Type B pancreatic cell (in vitro differentiated cells): Measurements from ENCODE around the gene ANKRD11. TPM values are rescaled to one million over a fixed set of nuclear protein-coding genes. Genes with fewer than 3 reads are reported as not detected.

Source experiments
- DNase-seq: peaks from one replicate; pipeline ENCODE4 v3.0.0; 2021; ENCODE audit warnings: mixed read lengths; ENCODE audit not compliant: unreplicated experiment; ENCODE audit errors: extremely low spot score
- H3K27ac Mint-ChIP-seq: 2 replicates; pipeline ENCODE4 v1.8.0; 2021; ENCODE audit warnings: mild to moderate bottlenecking, mixed read lengths
- H3K27me3 Mint-ChIP-seq: 2 replicates; pipeline ENCODE4 v1.8.0; 2021; ENCODE audit warnings: mixed read lengths
- H3K36me3 Mint-ChIP-seq: 2 replicates; pipeline ENCODE4 v1.8.0; 2021; ENCODE audit warnings: mixed read lengths
- H3K4me1 Mint-ChIP-seq: one replicate; pipeline ENCODE4 v1.8.0; 2021; ENCODE audit warnings: mixed read lengths; ENCODE audit not compliant: unreplicated experiment
- H3K4me3 Mint-ChIP-seq: 2 replicates; pipeline ENCODE4 v1.8.0; 2021; ENCODE audit warnings: mild to moderate bottlenecking, mixed read lengths
- H3K9me3 Mint-ChIP-seq: 2 replicates; pipeline ENCODE4 v1.8.0; 2021; ENCODE audit warnings: mixed read lengths
- total RNA-seq: library from RNA; stranded (reverse); gene quantifications from 2 replicates; pipeline ENCODE4 v1.2.1, GENCODE V29; 2021; ENCODE audit warnings: low replicate concordance
- TF ChIP-seq, protein P1 (sequence below): fragments of 200-600 bp; sonication (generic); conservative IDR thresholded peaks from 2 replicates; pipeline ENCODE4 v1.5.0; 2021; ENCODE audit warnings: antibody characterized with exemption, mild to moderate bottlenecking

ANKRD11 gene
- total RNA-seq, 1 donor from 2014 or later = 153 TPM

- H3K4me1 Mint-ChIP-seq = peaks cover 74% of the 10 kb centered on the region
- peak overlapping the region; percentile 77 for H3K4me3 Mint-ChIP-seq
- H3K9me3 Mint-ChIP-seq = no peaks in the 10 kb centered on the region
- H3K27me3 Mint-ChIP-seq = no peaks in the 10 kb centered on the region
- peak overlapping the region; percentile 98 for H3K27ac Mint-ChIP-seq
- H3K36me3 Mint-ChIP-seq = no peaks in the 10 kb centered on the region
- TF ChIP-seq, protein P1, sequence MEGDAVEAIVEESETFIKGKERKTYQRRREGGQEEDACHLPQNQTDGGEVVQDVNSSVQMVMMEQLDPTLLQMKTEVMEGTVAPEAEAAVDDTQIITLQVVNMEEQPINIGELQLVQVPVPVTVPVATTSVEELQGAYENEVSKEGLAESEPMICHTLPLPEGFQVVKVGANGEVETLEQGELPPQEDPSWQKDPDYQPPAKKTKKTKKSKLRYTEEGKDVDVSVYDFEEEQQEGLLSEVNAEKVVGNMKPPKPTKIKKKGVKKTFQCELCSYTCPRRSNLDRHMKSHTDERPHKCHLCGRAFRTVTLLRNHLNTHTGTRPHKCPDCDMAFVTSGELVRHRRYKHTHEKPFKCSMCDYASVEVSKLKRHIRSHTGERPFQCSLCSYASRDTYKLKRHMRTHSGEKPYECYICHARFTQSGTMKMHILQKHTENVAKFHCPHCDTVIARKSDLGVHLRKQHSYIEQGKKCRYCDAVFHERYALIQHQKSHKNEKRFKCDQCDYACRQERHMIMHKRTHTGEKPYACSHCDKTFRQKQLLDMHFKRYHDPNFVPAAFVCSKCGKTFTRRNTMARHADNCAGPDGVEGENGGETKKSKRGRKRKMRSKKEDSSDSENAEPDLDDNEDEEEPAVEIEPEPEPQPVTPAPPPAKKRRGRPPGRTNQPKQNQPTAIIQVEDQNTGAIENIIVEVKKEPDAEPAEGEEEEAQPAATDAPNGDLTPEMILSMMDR = no peak
- DNase-seq = no peak
Observed at GRCh38 chr16:89444151-89444723, 46.1 kb downstream of the ANKRD11 start.

- TF ChIP-seq, protein P1 = no peak
- no peaks in the 10 kb centered on the region for H3K27me3 Mint-ChIP-seq
- no peaks in the 10 kb centered on the region for H3K36me3 Mint-ChIP-seq
- DNase-seq = no peak
- H3K27ac Mint-ChIP-seq = peak overlapping the region; percentile 98
- H3K4me1 Mint-ChIP-seq = peaks cover 74% of the 10 kb centered on the region
- H3K4me3 Mint-ChIP-seq = peak overlapping the region; percentile 77
- H3K9me3 Mint-ChIP-seq = no peaks in the 10 kb centered on the region
Observed at GRCh38 chr16:89443727-89444084, 46.7 kb downstream of the ANKRD11 start.

DNA sequence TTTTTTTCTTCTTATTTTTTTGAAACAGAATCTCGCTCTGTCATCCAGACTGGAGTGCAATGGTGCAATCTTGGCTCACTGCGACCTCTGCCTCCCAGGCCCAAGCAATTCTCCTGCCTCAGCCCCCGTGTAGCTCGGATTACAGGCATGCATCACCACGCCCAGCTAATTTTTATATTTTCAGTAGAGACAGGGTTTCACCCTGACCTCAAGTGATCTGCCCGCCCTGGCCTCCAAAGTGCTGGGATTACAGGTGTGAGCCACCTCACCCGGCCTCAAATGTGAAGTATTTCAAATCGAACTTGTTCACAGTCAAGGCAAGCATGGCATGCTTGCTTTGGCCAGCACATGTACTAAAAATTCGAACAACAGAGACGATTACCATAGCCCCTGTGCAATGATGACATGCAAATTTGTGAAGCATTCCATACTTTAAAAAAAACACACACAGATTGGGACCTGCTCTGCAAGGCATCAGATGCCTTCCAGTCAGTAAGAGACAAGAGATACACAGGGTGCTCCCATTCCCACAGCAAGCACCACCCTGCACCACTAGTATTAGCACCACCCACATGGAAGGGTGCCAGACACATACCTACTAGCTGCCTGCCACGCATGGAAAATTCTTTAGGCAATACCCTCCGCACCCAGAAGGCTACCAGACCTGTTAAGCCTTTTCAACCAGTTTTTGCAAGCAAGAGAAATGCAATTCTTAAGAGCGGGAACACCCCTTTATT is 47.2 kb downstream of the ANKRD11 start:
- H3K9me3 Mint-ChIP-seq = no peaks in the 10 kb centered on the region
- H3K27me3 Mint-ChIP-seq = no peaks in the 10 kb centered on the region
- DNase-seq = no peak
- TF ChIP-seq, protein P1 = no peak
- H3K4me3 Mint-ChIP-seq = peak overlapping the region; percentile 77
- peaks cover 74% of the 10 kb centered on the region for H3K4me1 Mint-ChIP-seq
- no peaks in the 10 kb centered on the region for H3K36me3 Mint-ChIP-seq
- peak overlapping the region; percentile 98 for H3K27ac Mint-ChIP-seq

DNA sequence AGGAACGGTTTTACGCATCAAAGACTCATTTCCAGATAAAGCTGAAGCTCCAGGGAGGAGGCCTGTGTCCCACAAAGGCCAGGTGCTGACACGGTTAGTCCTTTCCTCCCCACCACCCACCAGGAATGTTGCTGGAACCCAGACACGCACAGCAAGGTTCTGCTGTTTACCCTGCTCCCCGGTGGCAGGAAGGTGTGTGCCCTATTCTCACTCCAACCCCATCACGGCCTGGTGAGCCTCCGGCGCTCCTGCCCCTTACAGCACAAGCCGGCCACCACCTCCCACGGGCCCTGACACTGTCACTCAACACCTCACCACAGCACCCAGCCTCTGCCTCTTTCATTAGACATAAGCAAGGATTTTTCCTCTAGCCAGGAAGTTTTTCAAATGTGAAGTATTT is 47.8 kb downstream of the ANKRD11 start:
- peaks cover under 1% of the 10 kb centered on the region for H3K36me3 Mint-ChIP-seq
- H3K27me3 Mint-ChIP-seq = no peaks in the 10 kb centered on the region
- no peaks in the 10 kb centered on the region for H3K9me3 Mint-ChIP-seq
- TF ChIP-seq, protein P1 = no peak
- peak overlapping the region; percentile 77 for H3K4me3 Mint-ChIP-seq
- peaks cover 80% of the 10 kb centered on the region for H3K4me1 Mint-ChIP-seq
- DNase-seq = no peak
- H3K27ac Mint-ChIP-seq = peak overlapping the region; percentile 98

- TF ChIP-seq, protein P1 = no peak
- Mint-ChIP-seq H3K27ac (peak overlapping the region; percentile 98), H3K27me3 (no peaks in the 10 kb centered on the region), H3K4me3 (peak overlapping the region; percentile 56), H3K4me1 (peaks cover 72% of the 10 kb centered on the region), H3K9me3 (no peaks in the 10 kb centered on the region), H3K36me3 (peaks cover 13% of the 10 kb centered on the region)
- DNase-seq = no peak
Observed at GRCh38 chr16:89439659-89440058, 50.7 kb downstream of the ANKRD11 start.
